HG02973 (cell line): ENCODE data around the gene CCDC85A.

Source experiments
- ATAC-seq: cut with Tn5 transposase; IDR thresholded peaks from one replicate; pipeline ENCODE4 v1.9.1; 2021; ENCODE audit warnings: moderate library complexity; ENCODE audit not compliant: unreplicated experiment

CCDC85A gene

DNA sequence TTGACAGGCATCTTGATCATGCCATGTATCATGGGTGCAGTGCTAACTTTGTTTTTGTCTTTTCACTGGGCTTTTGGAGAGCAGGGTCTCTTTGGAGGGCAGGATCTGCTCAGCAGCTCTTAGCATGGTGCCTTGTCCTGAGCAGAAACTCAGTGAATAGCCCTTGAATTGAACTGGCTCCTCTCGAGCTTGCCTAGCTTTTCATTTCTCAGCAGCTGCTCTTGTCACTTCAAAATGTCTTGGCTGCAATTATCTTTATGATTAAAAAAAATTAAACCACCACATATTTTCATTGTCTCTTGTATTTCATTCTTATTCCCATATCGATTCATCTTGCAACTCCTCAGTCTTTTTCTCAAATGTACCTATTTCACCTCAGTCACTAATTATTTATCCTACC lies 50.5 kb downstream of the CCDC85A start:
- no peak for ATAC-seq

- no peak for ATAC-seq
These were observed 55.2 kb downstream of the CCDC85A start for GRCh38 chr2:56239030-56239429.

DNA sequence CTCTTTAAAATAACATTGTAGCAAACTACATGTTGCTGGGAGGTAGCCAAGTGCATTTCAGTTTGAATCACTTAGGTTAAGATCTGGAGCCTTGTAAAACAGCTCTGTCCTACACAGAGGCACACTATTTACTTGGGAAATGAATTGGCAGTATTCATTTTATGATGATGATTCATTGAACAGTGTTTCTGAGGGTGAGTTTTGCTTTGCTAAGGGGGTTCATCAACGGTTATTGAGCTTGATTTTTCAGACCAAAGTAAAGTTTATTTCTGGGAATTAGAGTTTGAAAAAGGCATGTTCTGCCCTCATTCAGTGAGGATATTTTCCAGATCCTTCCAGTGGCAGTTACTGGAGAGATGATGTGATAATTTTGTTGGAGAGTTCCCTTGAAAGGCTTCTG lies 55.6 kb downstream of the CCDC85A start:
- ATAC-seq = no peak

GRCh38 chr2:56240210-56240609 lies 56.4 kb downstream of the CCDC85A start:
- no peak for ATAC-seq

GRCh38 chr2:56244506-56244905 lies 60.7 kb downstream of the CCDC85A start:
- ATAC-seq = no peak

- ATAC-seq = no peak
These were observed 61.2 kb downstream of the CCDC85A start for GRCh38 chr2:56244911-56245530.

GRCh38 chr2:56248965-56249742 lies 65.4 kb downstream of the CCDC85A start:
- no peak for ATAC-seq

DNA sequence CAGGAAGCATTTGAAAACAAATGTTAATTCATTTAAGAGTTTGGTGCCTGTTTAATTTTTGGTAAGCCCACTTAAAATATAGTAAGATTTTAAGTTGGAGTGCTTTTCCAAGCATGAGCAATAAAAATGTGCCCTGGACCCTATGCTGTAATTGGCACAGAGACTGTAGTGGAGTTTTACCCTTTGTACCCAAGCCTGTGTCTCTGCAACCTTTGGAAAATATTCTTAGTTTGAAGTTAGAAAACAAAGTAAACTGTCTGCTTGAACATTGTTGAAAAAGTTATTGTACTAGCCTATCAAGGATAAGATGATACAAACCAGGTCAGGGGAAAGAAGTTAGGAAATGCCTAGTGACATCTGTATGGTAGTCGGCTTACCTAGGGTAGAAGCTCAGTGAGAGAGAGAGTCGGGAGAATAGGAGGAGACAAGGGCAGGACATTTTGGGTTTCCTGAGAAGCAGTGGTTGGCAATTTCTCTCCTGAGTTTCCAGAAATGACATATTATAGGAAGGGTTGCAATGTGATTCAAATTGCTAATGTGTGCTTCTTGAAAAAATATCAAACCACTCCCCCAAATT lies 66.5 kb downstream of the CCDC85A start:
- ATAC-seq = no peak

DNA sequence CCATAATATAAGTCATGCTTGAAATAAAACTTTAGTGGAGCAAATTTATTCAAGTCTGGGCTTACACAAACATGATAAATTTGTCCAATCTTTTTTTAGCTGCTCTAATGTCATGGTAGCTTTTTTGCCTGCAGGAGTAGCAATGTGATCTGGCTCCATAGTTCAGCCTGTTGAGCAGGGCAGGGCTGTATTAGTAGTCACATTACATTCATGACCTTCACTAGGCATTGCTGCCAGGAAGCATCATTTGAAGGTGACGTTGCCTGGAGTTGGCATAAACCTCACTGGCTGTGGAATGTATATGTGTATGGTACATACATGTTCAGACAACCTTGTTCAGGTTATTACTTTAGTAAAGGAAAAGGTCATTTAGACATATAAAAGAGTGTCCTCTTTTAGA lies 76.6 kb downstream of the CCDC85A start:
- ATAC-seq = no peak

- no peak for ATAC-seq
These were observed 78.5 kb downstream of the CCDC85A start for GRCh38 chr2:56262241-56262640.

DNA sequence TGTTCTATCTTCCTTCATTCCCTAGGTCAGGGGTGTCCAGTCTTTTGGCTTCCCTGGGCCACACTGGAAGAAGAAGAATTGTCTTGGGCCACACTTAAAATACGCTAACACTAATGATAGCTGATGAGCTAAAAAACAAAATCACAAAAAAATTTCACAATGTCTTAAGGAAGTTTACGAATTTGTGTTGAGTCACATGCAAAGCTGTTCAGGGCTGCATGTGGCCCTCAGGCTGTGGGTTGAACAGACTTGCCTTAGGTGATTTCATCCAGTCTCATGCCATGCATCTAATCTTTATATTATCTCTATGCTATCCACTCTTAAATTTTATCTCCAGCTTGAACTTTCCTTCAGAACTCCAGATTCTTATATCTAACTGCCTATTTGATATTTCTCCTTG lies 80.1 kb downstream of the CCDC85A start:
- no peak for ATAC-seq

DNA sequence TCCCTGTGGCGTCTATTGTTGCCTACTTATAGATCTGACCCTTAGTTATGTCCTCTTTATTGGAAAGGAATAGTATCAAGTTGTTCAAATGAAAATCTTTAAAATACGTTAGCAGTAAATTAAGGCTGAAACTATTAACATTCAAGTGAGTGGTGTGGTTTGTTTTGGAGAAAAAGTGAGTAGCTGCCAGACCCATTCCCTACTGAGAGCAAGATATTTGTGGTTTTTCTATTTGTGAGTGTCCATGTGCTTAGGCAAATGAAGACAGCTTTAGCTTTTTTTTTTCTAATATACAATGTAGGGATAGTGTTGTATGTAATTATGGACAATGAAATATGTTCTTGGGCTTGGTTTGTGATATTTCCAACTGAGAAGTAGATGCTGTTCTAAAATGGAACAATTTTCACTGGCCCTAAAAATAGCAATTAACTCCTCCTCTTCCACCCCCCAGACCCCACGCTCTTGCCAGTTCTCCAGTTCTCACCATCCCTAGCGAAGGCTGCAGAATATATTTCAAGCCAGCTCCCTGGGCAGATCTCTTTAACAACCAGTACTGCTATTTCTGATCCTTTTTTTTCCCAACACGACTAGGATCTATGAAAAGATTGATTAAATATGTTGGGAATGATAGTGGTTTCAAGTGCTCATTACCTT lies 83.1 kb downstream of the CCDC85A start:
- ATAC-seq = no peak

DNA sequence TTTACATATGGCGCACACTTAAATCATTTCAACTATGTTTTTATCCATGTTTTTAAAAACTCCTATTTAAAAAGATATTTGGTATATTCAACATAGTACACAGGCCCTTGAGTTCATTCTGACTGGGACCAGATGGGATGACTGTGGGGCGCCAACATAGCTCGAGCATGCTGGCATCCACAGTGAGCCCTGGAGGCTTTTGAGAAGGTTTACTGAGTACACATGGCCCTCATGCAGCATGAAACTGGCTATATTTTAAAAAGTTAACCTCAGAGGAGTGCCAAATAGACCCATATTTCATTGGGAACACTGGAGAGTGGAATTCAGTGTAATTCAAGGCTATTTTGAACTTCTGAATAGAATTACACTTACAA lies 83.6 kb downstream of the CCDC85A start:
- ATAC-seq = no peak

DNA sequence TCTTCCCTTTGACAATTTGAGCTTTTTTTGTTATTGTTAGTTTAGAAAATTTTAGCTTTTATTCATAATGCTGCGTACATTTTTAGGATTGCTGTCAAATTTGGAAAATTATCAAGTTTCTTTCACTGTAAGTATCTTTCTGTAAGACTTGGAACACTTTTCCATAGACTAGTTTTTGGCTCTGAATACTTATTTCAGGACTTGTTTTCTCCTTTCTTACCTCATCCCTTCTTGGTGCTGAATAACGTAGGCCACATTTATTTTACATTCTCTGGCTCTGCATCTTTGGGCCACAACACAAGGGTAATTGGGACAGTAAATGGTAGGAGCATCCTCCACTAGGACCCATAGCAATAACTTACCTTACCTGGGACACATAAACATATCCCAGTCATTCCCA lies 85.1 kb downstream of the CCDC85A start:
- ATAC-seq = no peak

- no peak for ATAC-seq
These were observed 87.5 kb downstream of the CCDC85A start for GRCh38 chr2:56271275-56271674.

- no peak for ATAC-seq
These were observed 101.4 kb downstream of the CCDC85A start for GRCh38 chr2:56285224-56285623.

DNA sequence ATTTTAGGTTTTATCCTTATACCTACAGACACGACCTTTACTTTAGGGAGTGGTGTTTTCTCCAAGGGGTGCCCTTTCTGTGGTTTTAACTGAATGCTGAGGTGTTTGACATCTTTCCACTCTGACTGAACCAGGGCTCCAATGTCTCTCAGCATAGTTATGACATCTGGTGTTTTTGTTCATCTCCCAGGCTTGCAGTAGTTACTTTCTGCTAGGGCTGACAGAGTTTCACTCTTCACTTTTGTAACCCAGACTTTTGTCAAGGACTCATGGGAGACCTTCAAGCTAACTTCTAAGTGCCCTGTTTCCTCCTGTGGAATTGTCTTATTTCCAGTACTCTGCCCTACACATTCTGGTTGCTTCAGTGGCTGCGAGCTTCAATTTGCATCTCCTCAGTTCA lies 103.1 kb downstream of the CCDC85A start:
- ATAC-seq = no peak

- no peak for ATAC-seq
These were observed 103.7 kb downstream of the CCDC85A start for GRCh38 chr2:56287508-56287907.

DNA sequence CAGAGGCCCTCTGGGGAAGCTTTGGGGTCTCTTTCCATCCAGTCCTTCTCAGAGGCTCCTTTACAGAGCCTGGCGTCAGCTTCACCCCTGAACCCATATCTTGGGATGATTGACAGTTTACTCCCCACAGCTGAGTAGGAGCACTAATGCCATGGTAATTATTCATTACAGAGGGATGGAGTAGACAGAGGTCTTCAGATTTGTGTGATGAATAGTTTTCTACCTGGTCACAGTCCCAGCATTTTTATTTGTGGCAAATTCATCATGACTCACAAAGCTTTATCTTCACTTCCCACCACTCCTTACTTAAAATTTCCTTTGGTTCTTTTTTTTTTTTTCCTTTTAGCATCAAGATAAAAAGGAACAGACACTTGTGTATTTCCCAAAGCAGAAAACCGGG lies 104.2 kb downstream of the CCDC85A start:
- no peak for ATAC-seq

- ATAC-seq = no peak
These were observed 105.2 kb downstream of the CCDC85A start for GRCh38 chr2:56288838-56289580.

- ATAC-seq = no peak
These were observed 107.9 kb downstream of the CCDC85A start for GRCh38 chr2:56291711-56292110.
